Activated naive CD4-positive, alpha-beta T cell treated with anti-CD3 and anti-CD28 coated beads for 36 hours (primary cell): ENCODE results near the gene NMRK2. TPM values are rescaled to one million over a fixed set of nuclear protein-coding genes. Genes with fewer than 3 reads are reported as not detected.
"Not testable (repeated sequence)": the region's sequence is repeated elsewhere in the genome, so short reads cannot be mapped to it uniquely, and the experiment has no call there.

ENCODE experiments used
- CTCF ChIA-PET: fragments of 350-600 bp; sonication (Branson Sonifier 250); formaldehyde crosslinking; loops from one replicate; lab custom pipeline; 2021; ENCODE audit warnings: antibody characterized with exemption; lab: Charles Lee
- DNase-seq: peaks from one replicate; pipeline ENCODE4 v3.0.0-alpha.2; 2020
- H3K27ac Mint-ChIP-seq: one replicate; pipeline ENCODE4 v1.8.0; 2021; ENCODE audit warnings: mild to moderate bottlenecking, mixed read lengths
- H3K27me3 Mint-ChIP-seq: one replicate; pipeline ENCODE4 v1.8.0; 2021; ENCODE audit warnings: low read depth, mixed read lengths
- H3K36me3 Mint-ChIP-seq: one replicate; pipeline ENCODE4 v1.8.0; 2021; ENCODE audit warnings: low read depth, mixed read lengths
- H3K4me1 Mint-ChIP-seq: one replicate; pipeline ENCODE4 v1.8.0; 2021; ENCODE audit warnings: low read depth, mixed read lengths
- H3K4me3 Mint-ChIP-seq: one replicate; pipeline ENCODE4 v1.8.0; 2021; ENCODE audit warnings: mild to moderate bottlenecking, moderate library complexity, mixed read lengths
- H3K9me3 Mint-ChIP-seq: one replicate; pipeline ENCODE4 v1.8.0; 2021; ENCODE audit warnings: mixed read lengths
- intact Hi-C: fragments of 100-400 bp; cut with micrococcal nuclease; formaldehyde crosslinking; loops from one replicate; pipeline ENCODE4 v1.15.1; 2023
- total RNA-seq, 2 experiments: library from RNA; stranded (reverse); gene quantifications; one replicate each; pipeline ENCODE4 v1.2.3, GENCODE V29; 2021

Gene NMRK2, protein sequence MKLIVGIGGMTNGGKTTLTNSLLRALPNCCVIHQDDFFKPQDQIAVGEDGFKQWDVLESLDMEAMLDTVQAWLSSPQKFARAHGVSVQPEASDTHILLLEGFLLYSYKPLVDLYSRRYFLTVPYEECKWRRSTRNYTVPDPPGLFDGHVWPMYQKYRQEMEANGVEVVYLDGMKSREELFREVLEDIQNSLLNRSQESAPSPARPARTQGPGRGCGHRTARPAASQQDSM
- total RNA-seq = not detected

- no peaks in the 10 kb centered on the region for H3K36me3 Mint-ChIP-seq
- H3K27me3 Mint-ChIP-seq = peaks cover 14% of the 10 kb centered on the region
- peaks cover 1% of the 10 kb centered on the region for H3K9me3 Mint-ChIP-seq
- H3K4me1 Mint-ChIP-seq = peaks cover 1% of the 10 kb centered on the region
- CTCF ChIA-PET = no interaction called here
- intact Hi-C loops = no loop called here
- no peak within 1 kb of the TSS for H3K4me3 Mint-ChIP-seq
- peak; percentile 21 for DNase-seq
- H3K27ac Mint-ChIP-seq = no peak within 1 kb of the TSS
Measured at GRCh38 chr19:3932931-3933810, at the start of gene NMRK2. Gene NMRK2 (plus strand): TSS chr19:3933069. CDS start chr19:3933672, 603 bp downstream.

GRCh38 chr19:3890591-3890990, 42.3 kb upstream of the NMRK2 start:
- CTCF ChIA-PET = interaction anchor here (0.6 to 1.1 kb wide), 3 partner anchors 97 to 1273 kb away, joined by 3 to 4 read pairs (median 3); no protein-coding TSS in a partner anchor

DNA sequence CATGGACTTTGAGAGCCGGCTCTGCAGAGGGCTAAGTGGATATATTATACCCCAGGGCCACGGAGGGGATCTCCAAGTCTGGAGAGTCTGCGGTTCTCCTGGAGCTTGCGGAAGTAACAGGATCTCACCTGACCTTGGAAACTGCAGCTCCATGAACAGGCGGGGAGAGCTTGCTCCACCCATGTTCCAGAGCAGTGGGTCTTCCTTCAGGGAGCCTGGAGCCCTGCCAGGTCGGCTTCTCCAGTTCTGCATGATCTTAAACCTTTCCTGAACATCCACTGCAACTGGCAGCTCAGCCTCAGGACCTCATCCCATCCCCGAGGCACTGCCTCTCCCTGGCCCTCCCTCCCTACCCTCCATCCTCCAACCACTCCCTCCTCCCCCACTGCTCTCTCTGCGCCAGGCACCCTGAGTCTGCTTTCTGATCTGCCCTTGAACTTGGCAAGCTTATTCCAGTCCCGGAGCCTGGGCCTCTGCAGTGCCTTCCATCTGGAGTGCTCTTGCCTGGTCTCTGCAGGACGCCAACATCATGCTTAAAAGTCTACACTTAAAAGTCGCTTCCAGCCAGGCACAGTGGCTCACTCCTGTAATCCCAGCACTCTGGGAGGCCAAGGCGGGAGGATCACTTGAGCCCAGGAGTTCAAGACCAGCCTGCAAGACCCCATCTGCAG, 39.2 kb upstream of the NMRK2 start:
- no peak overlapping the region for H3K4me3 Mint-ChIP-seq
- H3K4me1 Mint-ChIP-seq = no peaks in the 10 kb centered on the region
- H3K27me3 Mint-ChIP-seq = no peaks in the 10 kb centered on the region
- no peaks in the 10 kb centered on the region for H3K36me3 Mint-ChIP-seq
- CTCF ChIA-PET = interaction anchor here (0.7 kb wide), 1 partner anchor 1257 kb away, joined by 6 read pairs; no protein-coding TSS in a partner anchor
- intact Hi-C loops = no loop called here
- no peak overlapping the region for H3K27ac Mint-ChIP-seq
- H3K9me3 Mint-ChIP-seq = no peaks in the 10 kb centered on the region
- no peak for DNase-seq

More at GRCh38 chr19:3890591-3890990, 42.3 kb upstream of the NMRK2 start:
- Mint-ChIP-seq H3K36me3 (no peaks in the 10 kb centered on the region), H3K27ac (no peak overlapping the region), H3K4me3 (no peak overlapping the region), H3K9me3 (no peaks in the 10 kb centered on the region), H3K27me3 (no peaks in the 10 kb centered on the region), H3K4me1 (no peaks in the 10 kb centered on the region)
- no peak for DNase-seq
- intact Hi-C loops = no loop called here

GRCh38 chr19:3894959-3895358, 37.9 kb upstream of the NMRK2 start:
- H3K4me1 Mint-ChIP-seq, H3K36me3 Mint-ChIP-seq, H3K27ac Mint-ChIP-seq, H3K9me3 Mint-ChIP-seq, intact Hi-C loops, H3K4me3 Mint-ChIP-seq, H3K27me3 Mint-ChIP-seq, DNase-seq: not testable (repeated sequence)
- CTCF ChIA-PET = interaction anchor here (0.7 kb wide), 2 partner anchors 30 to 362 kb away, joined by 3 read pairs; no protein-coding TSS in a partner anchor

DNA sequence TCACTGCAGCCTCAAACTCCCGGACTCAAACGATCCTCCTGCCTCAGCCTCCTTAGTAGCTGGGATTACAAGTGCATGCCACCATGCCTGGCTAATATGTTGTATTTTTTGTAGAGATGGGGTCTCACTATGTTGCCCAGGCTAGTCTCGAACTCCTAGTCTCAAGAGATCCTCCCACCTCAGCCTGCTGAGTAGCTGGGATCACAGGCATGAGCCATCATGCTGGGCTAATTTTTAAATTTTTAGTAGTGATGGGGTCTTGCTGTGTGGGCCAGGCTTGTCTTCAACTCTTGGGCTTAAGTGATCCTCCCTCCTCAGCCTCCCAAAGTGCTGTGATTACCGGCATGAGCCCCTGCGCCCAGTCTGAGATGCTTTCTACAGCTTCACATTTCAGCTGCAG, 37.1 kb upstream of the NMRK2 start:
- H3K4me1 Mint-ChIP-seq = no peaks in the 10 kb centered on the region
- no peak for DNase-seq
- no peaks in the 10 kb centered on the region for H3K9me3 Mint-ChIP-seq
- H3K27ac Mint-ChIP-seq = no peak overlapping the region
- no peak overlapping the region for H3K4me3 Mint-ChIP-seq
- H3K36me3 Mint-ChIP-seq = no peaks in the 10 kb centered on the region
- intact Hi-C loops = no loop called here
- CTCF ChIA-PET = interaction anchor here (0.7 kb wide), 1 partner anchor 363 kb away, joined by 3 read pairs; no protein-coding TSS in a partner anchor
- no peaks in the 10 kb centered on the region for H3K27me3 Mint-ChIP-seq

DNA sequence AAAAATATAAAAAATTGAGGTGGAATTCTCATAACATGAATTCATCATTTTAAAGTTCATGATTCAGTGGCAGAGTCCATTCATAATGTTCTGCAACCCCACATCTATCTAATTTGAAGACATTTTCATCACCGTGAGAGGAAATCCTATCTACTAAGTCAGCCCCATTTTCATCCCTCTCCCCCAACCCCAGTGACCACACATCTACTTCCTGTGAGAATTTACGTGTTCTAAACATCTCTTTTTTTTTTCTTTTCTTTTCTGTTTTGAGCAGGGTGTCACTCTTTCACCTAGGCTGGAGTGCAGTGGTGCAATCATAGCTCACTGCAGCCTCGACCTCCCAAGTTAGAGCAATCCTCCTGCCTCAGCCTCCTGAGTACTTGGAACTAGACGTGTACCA, 34.9 kb upstream of the NMRK2 start:
- Mint-ChIP-seq H3K27me3 (no peaks in the 10 kb centered on the region), H3K27ac (no peak overlapping the region), H3K36me3 (no peaks in the 10 kb centered on the region), H3K4me3 (no peak overlapping the region), H3K9me3 (no peaks in the 10 kb centered on the region), H3K4me1 (no peaks in the 10 kb centered on the region)
- intact Hi-C loops = no loop called here
- CTCF ChIA-PET = no interaction called here
- no peak for DNase-seq

- H3K4me3 Mint-ChIP-seq = no peak overlapping the region
- H3K9me3 Mint-ChIP-seq = no peaks in the 10 kb centered on the region
- H3K27ac Mint-ChIP-seq = no peak overlapping the region
- CTCF ChIA-PET = no interaction called here
- H3K27me3 Mint-ChIP-seq = no peaks in the 10 kb centered on the region
- no peaks in the 10 kb centered on the region for H3K36me3 Mint-ChIP-seq
- H3K4me1 Mint-ChIP-seq = no peaks in the 10 kb centered on the region
- intact Hi-C loops = no loop called here
- no peak for DNase-seq
Measured at GRCh38 chr19:3898426-3898825, 34.4 kb upstream of the NMRK2 start.

GRCh38 chr19:3899531-3900294, 33.2 kb upstream of the NMRK2 start:
- Mint-ChIP-seq H3K9me3 (no peaks in the 10 kb centered on the region), H3K27ac (no peak overlapping the region), H3K36me3 (no peaks in the 10 kb centered on the region), H3K4me3 (no peak overlapping the region), H3K27me3 (no peaks in the 10 kb centered on the region), H3K4me1 (no peaks in the 10 kb centered on the region)
- DNase-seq = no peak
- intact Hi-C loops = no loop called here
- CTCF ChIA-PET = interaction anchor here (0.7 kb wide), 1 partner anchor 624 kb away, joined by 3 read pairs; no protein-coding TSS in a partner anchor

- no peaks in the 10 kb centered on the region for H3K36me3 Mint-ChIP-seq
- H3K9me3 Mint-ChIP-seq = no peaks in the 10 kb centered on the region
- H3K27me3 Mint-ChIP-seq = no peaks in the 10 kb centered on the region
- CTCF ChIA-PET = no interaction called here
- no peak overlapping the region for H3K4me3 Mint-ChIP-seq
- intact Hi-C loops = no loop called here
- H3K4me1 Mint-ChIP-seq = no peaks in the 10 kb centered on the region
- DNase-seq = no peak
- no peak overlapping the region for H3K27ac Mint-ChIP-seq
Measured at GRCh38 chr19:3902317-3902973, 30.4 kb upstream of the NMRK2 start.

DNA sequence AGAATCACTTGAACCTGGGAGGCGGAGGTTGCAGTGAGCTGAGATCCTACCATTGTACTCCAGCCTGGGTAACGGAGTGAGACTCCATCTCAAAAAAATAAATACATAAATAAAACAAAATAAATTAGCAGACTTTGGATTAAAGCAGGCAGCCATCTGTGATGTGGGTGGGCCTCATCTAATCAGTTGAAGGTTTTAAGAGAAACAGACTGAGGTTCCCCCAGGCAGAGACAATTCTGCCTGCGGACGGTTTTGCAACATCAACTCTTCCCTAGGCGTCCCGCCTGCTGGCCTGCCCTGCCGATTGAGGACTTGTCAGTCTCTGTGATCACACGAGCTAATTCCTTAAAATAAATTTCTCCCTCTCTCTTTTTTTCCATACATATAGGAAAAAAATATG, 28.6 kb upstream of the NMRK2 start:
- CTCF ChIA-PET = no interaction called here
- no peak overlapping the region for H3K4me3 Mint-ChIP-seq
- intact Hi-C loops = no loop called here
- no peak overlapping the region for H3K27ac Mint-ChIP-seq
- no peaks in the 10 kb centered on the region for H3K36me3 Mint-ChIP-seq
- no peaks in the 10 kb centered on the region for H3K9me3 Mint-ChIP-seq
- H3K27me3 Mint-ChIP-seq = no peaks in the 10 kb centered on the region
- no peaks in the 10 kb centered on the region for H3K4me1 Mint-ChIP-seq
- DNase-seq = no peak

DNA sequence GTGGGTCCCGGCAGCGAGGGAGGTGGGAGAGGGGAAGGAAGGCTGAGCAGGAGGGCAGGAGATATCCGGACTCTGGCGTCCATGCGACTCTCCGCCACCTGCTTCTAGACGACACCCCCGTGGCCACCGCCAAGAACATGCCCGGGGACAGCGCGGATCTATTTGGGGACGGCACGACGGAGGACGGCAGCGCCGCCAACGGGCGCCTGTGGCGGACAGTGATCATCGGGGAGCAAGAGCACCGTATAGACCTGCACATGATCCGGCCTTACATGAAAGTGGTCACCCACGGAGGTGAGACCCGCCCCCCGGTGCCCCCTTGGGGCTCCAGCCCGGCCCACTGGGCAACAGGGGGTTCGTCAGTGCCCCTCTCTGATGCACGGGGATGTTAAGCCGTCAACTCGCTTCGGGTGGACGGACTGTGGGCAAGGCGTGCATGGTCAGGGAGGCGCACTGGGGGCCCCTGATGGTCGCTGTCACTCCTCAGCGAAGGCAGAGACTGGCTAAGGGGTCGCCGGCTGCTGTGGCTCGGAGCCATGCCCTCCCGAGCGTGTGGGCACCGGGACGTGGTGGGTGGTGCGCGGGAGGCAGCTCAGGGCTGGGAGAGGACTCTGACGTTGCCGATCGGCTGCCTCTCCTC, 25.1 kb upstream of the NMRK2 start:
- H3K36me3 Mint-ChIP-seq = peaks cover 1% of the 10 kb centered on the region
- intact Hi-C loops = no loop called here
- H3K4me1 Mint-ChIP-seq = no peaks in the 10 kb centered on the region
- peaks cover 9% of the 10 kb centered on the region for H3K9me3 Mint-ChIP-seq
- H3K27ac Mint-ChIP-seq = no peak overlapping the region
- no peak overlapping the region for H3K4me3 Mint-ChIP-seq
- CTCF ChIA-PET = no interaction called here
- no peak for DNase-seq
- H3K27me3 Mint-ChIP-seq = no peaks in the 10 kb centered on the region
